ENCODE data around the gene CNOT8.

- TF ChIP-seq CTCF (IDR thresholded peaks at IDR 0.05) (no peak), ZFX (IDR thresholded peaks at IDR 0.05; ENCODE audit: borderline replicate concordance) (no peak)
Observed at GRCh38 chr5:154858972-154859871, 795 bp downstream of the CNOT8 start.

Measured in 22Rv1 (cell line).